Jurkat, Clone E6-1 (cell line): ENCODE measurements around the gene LY6G5B.
A peak's percentile ranks its signal among the peaks of the same experiment; 100 is the strongest.

Experiments used
- DNase-seq: peaks from one replicate; pipeline ENCODE4 v3.0.0-alpha.2; 2011; ENCODE audit warnings: low read depth, low spot score
- H3K4me3 ChIP-seq: 2 replicates; pipeline ENCODE4 v1.5.1; 2011; ENCODE audit warnings: mild to moderate bottlenecking, low read length, control low read depth, moderate library complexity

The LY6G5B gene

GRCh38 chr6:31660381-31661261 is 9.2 kb upstream of the LY6G5B start, which contains the start of gene C6orf47:
C6orf47 (minus strand) TSS chr6:31660778; CDS start chr6:31659947, 831 bp downstream.
- peak within 1 kb of the TSS; percentile 88 for H3K4me3 ChIP-seq
- peak; percentile 73 for DNase-seq

GRCh38 chr6:31661262-31662123 is 8.3 kb upstream of the LY6G5B start:
- peak overlapping the region; percentile 88 for H3K4me3 ChIP-seq
- no peak for DNase-seq

GRCh38 chr6:31662124-31662723 is 7.6 kb upstream of the LY6G5B start:
- H3K4me3 ChIP-seq = no peak overlapping the region

GRCh38 chr6:31663126-31663960 is 6.4 kb upstream of the LY6G5B start:
- no peak for DNase-seq
- peak overlapping the region; percentile 98 for H3K4me3 ChIP-seq

More at GRCh38 chr6:31662124-31662723, 7.6 kb upstream of the LY6G5B start:
- no peak for DNase-seq

- DNase-seq = no peak
Observed at GRCh38 chr6:31663961-31664789, 5.6 kb upstream of the LY6G5B start.

GRCh38 chr6:31664790-31665500 is 4.8 kb upstream of the LY6G5B start, which contains the start of gene GPANK1:
GPANK1 (minus strand) TSS chr6:31664997; CDS start chr6:31664478, 519 bp downstream.
- peak; percentile 99 for DNase-seq
- peak within 1 kb of the TSS; percentile 98 for H3K4me3 ChIP-seq

More at GRCh38 chr6:31663961-31664789, 5.6 kb upstream of the LY6G5B start:
- H3K4me3 ChIP-seq = peak overlapping the region; percentile 98

GRCh38 chr6:31665501-31666336 is 4.1 kb upstream of the LY6G5B start, which contains the start of gene CSNK2B:
CSNK2B (plus strand) TSS chr6:31666080; CDS start chr6:31666832, 752 bp downstream.
- H3K4me3 ChIP-seq = peak within 1 kb of the TSS; percentile 98

GRCh38 chr6:31666337-31666965 is 3.3 kb upstream of the LY6G5B start:
- DNase-seq = no peak
- peak overlapping the region; percentile 98 for H3K4me3 ChIP-seq

More at GRCh38 chr6:31665501-31666336, 4.1 kb upstream of the LY6G5B start, which contains the start of gene CSNK2B:
- peak; percentile 98 for DNase-seq

- no peak for DNase-seq
- H3K4me3 ChIP-seq = no peak overlapping the region
Observed at GRCh38 chr6:31676322-31676903, 6.6 kb downstream of the LY6G5B start.

- no peak overlapping the region for H3K4me3 ChIP-seq
- DNase-seq = no peak
Observed at GRCh38 chr6:31676904-31677303, 7.1 kb downstream of the LY6G5B start.

GRCh38 chr6:31677955-31678354 is 8.2 kb downstream of the LY6G5B start:
- no peak for DNase-seq
- no peak overlapping the region for H3K4me3 ChIP-seq

GRCh38 chr6:31680226-31681134 is 10.7 kb downstream of the LY6G5B start, which contains the start of gene LY6G5C:
LY6G5C (minus strand) TSS chr6:31681067; CDS start chr6:31680373, 694 bp downstream.
- no peak for DNase-seq
- no peak within 1 kb of the TSS for H3K4me3 ChIP-seq

- DNase-seq = no peak
- H3K4me3 ChIP-seq = no peak overlapping the region
Observed at GRCh38 chr6:31681135-31681671, 11.4 kb downstream of the LY6G5B start.

- no peak for DNase-seq
- H3K4me3 ChIP-seq = no peak overlapping the region
Observed at GRCh38 chr6:31683591-31683990, 13.8 kb downstream of the LY6G5B start.
